ENCODE measurements around the gene GPR26. TPM values are rescaled to one million over a fixed set of nuclear protein-coding genes. Genes with fewer than 3 reads are reported as not detected.

The GPR26 gene
- total RNA-seq, 4 donors from 2014 or later: not detected

DNA sequence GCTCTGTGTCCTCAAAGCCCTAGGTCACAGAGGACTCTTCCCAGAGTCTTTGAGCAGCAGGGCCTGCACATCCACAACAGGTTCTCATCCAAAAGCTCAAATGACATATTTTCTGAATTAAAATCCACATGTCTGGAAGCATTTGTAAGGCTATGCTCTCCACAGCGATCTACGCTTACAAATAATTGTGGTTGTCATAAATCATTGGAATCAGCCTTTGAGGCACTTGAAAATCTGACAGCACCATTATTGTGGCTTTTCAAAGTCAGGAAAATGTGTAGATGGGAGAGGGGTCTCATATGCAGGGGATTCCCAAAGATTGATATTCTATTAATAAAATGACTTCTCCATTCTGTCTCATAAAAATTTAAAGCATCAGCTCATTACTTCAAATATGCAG is 16.3 kb downstream of the GPR26 start:
- no peaks in the 10 kb centered on the region for H3K36me3 ChIP-seq
- H3K27me3 ChIP-seq: peaks cover 36% of the 10 kb centered on the region
- no peaks in the 10 kb centered on the region for H3K9me3 ChIP-seq
- H3K4me3 ChIP-seq: no peak overlapping the region
- 57% methylated on average over 2 of the region's 2 CpGs for WGBS
- TF ChIP-seq EP300 (IDR thresholded peaks at IDR 0.05) (no peak), POLR2A (IDR thresholded peaks at IDR 0.05) (no peak), POLR2AphosphoS5 (IDR thresholded peaks at IDR 0.05) (no peak)
- TF ChIP-seq, protein P1, sequence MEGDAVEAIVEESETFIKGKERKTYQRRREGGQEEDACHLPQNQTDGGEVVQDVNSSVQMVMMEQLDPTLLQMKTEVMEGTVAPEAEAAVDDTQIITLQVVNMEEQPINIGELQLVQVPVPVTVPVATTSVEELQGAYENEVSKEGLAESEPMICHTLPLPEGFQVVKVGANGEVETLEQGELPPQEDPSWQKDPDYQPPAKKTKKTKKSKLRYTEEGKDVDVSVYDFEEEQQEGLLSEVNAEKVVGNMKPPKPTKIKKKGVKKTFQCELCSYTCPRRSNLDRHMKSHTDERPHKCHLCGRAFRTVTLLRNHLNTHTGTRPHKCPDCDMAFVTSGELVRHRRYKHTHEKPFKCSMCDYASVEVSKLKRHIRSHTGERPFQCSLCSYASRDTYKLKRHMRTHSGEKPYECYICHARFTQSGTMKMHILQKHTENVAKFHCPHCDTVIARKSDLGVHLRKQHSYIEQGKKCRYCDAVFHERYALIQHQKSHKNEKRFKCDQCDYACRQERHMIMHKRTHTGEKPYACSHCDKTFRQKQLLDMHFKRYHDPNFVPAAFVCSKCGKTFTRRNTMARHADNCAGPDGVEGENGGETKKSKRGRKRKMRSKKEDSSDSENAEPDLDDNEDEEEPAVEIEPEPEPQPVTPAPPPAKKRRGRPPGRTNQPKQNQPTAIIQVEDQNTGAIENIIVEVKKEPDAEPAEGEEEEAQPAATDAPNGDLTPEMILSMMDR (IDR thresholded peaks at IDR 0.05): no peak
- no peak for DNase-seq (ENCODE audit: low spot score in 2 of 2)
- H3K27ac ChIP-seq: no peak overlapping the region
- H3K4me1 ChIP-seq: no peaks in the 10 kb centered on the region

DNA sequence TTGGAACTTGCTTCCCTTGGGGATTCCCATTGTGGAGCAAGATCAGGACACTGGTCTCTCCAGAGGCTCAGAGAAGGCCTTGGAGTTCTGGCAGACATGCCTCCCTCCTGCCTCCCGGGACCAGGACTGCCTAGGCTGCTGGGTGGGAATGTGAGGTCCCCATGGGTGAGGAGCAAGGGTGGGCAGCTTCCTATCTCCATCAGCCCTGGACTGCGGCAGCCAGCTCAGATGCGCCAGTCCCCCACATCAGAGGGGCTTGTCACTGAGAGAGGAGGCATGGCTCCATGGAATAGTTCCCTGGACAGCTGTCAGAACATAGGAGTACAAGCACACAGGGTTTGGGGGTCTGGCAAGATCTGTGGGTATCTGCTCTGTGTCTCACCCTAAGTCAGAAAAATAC is 17.3 kb downstream of the GPR26 start:
- WGBS: no CpG with 5 or more reads among the region's 3 CpGs
- Histone ChIP-seq H3K9me3 (no peaks in the 10 kb centered on the region), H3K27me3 (peaks cover 34% of the 10 kb centered on the region), H3K36me3 (no peaks in the 10 kb centered on the region), H3K4me3 (no peak overlapping the region), H3K27ac (no peak overlapping the region), H3K4me1 (no peaks in the 10 kb centered on the region)
- TF ChIP-seq POLR2AphosphoS5 (IDR thresholded peaks at IDR 0.05) (no peak), EP300 (IDR thresholded peaks at IDR 0.05) (no peak), POLR2A (IDR thresholded peaks at IDR 0.05) (no peak)
- TF ChIP-seq, protein P1 (IDR thresholded peaks at IDR 0.05): no peak
- DNase-seq (ENCODE audit: low spot score in 2 of 2): no peak

DNA sequence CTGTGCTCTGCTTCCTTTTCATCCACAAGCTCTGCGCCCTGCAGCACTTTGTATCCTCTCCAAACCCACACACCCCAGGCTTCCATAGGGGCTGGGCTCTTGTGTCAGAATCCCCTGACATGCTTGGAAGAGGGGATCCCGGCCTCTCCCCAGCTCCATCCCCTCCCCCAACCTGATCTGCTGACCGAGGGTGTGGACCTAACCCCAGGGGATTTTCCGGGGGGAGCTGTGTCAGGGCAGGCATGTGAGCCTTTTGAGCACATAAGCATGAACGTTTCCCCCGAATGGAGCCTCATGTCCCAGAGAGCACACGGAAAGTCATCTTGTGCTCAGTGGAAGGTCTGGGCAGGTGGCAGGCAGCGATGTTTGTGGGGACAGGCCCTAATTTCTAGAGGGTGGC is 17.7 kb downstream of the GPR26 start:
- Histone ChIP-seq H3K27ac (no peak overlapping the region), H3K4me3 (no peak overlapping the region), H3K9me3 (no peaks in the 10 kb centered on the region), H3K27me3 (peaks cover 31% of the 10 kb centered on the region), H3K4me1 (no peaks in the 10 kb centered on the region), H3K36me3 (no peaks in the 10 kb centered on the region)
- 63% methylated on average over 2 of the region's 8 CpGs for WGBS
- DNase-seq (ENCODE audit: low spot score in 2 of 2): no peak
- TF ChIP-seq POLR2AphosphoS5 (IDR thresholded peaks at IDR 0.05) (no peak), POLR2A (IDR thresholded peaks at IDR 0.05) (no peak)
- TF ChIP-seq, protein P1 (IDR thresholded peaks at IDR 0.05): no peak

- H3K36me3 ChIP-seq: no peaks in the 10 kb centered on the region
- H3K27me3 ChIP-seq: peaks cover 21% of the 10 kb centered on the region
- WGBS: 77% methylated on average over 12 of the region's 12 CpGs
- no peak overlapping the region for H3K4me3 ChIP-seq
- TF ChIP-seq POLR2A (IDR thresholded peaks at IDR 0.05): no peak
- no peak for TF ChIP-seq POLR2AphosphoS5 (IDR thresholded peaks at IDR 0.05)
- no peak for TF ChIP-seq EP300 (IDR thresholded peaks at IDR 0.05)
- TF ChIP-seq, protein P1 (IDR thresholded peaks at IDR 0.05): no peak
- no peak for DNase-seq (ENCODE audit: low spot score in 2 of 2)
- no peaks in the 10 kb centered on the region for H3K4me1 ChIP-seq
- no peak overlapping the region for H3K27ac ChIP-seq
- H3K9me3 ChIP-seq: no peaks in the 10 kb centered on the region
Observed at GRCh38 chr10:123685260-123685659, 19.1 kb downstream of the GPR26 start.

GRCh38 chr10:123687758-123688157 is 21.6 kb downstream of the GPR26 start:
- DNase-seq (ENCODE audit: low spot score in 2 of 2): no peak
- TF ChIP-seq EP300 (IDR thresholded peaks at IDR 0.05) (no peak), POLR2A (IDR thresholded peaks at IDR 0.05) (no peak), POLR2AphosphoS5 (IDR thresholded peaks at IDR 0.05) (no peak)
- TF ChIP-seq, protein P1 (IDR thresholded peaks at IDR 0.05): no peak
- Histone ChIP-seq H3K27me3 (peaks cover 16% of the 10 kb centered on the region), H3K4me3 (no peak overlapping the region), H3K27ac (no peak overlapping the region), H3K9me3 (no peaks in the 10 kb centered on the region), H3K4me1 (no peaks in the 10 kb centered on the region), H3K36me3 (no peaks in the 10 kb centered on the region)
- 70% methylated on average over 12 of the region's 13 CpGs for WGBS

Measured in suprapubic skin (tissue), 4 donors.